Fibroblast of the aortic adventitia (primary cell): ENCODE data around the gene CDC23. TPM values are rescaled to one million over a fixed set of nuclear protein-coding genes. Genes with fewer than 3 reads are reported as not detected.

Experiments used
- DNase-seq: peaks from one replicate; pipeline ENCODE4 v3.0.0-alpha.2; 2010; ENCODE audit warnings: low read depth
- H3K4me3 ChIP-seq: 2 replicates; pipeline ENCODE4 v1.5.1; 2011; ENCODE audit warnings: low read depth, mild to moderate bottlenecking, control low read depth, low read length, moderate library complexity
- CTCF ChIP-seq: IDR thresholded peaks from 2 replicates; pipeline ENCODE4 v1.5.1; 2011; ENCODE audit warnings: mild to moderate bottlenecking, low read length, control low read depth, inconsistent platforms; ENCODE audit not compliant: insufficient read depth
- total RNA-seq: library from RNA; depleted of rRNA; stranded (reverse); fragments of >200 nt; gene quantifications from 2 replicates; pipeline ENCODE4 v1.2.3, GENCODE V29; 2012; ENCODE audit warnings: low replicate concordance

The CDC23 gene
- total RNA-seq, 1 donor = 31.4 TPM

GRCh38 chr5:138182808-138183207 lies 30.3 kb downstream of the CDC23 start:
- DNase-seq = no peak
- no peak for TF ChIP-seq CTCF
- H3K4me3 ChIP-seq = no peak overlapping the region

- TF ChIP-seq CTCF = no peak
- DNase-seq = no peak
- no peak overlapping the region for H3K4me3 ChIP-seq
Measured at GRCh38 chr5:138180841-138181240, 32.3 kb downstream of the CDC23 start.

GRCh38 chr5:138180183-138180782 lies 32.8 kb downstream of the CDC23 start:
- peak; percentile 61 for DNase-seq
- TF ChIP-seq CTCF = peak; percentile 34
- H3K4me3 ChIP-seq = peak overlapping the region; percentile 98

- H3K4me3 ChIP-seq = peak overlapping the region; percentile 98
- no peak for TF ChIP-seq CTCF
- no peak for DNase-seq
Measured at GRCh38 chr5:138179277-138179857, 33.8 kb downstream of the CDC23 start.

DNA sequence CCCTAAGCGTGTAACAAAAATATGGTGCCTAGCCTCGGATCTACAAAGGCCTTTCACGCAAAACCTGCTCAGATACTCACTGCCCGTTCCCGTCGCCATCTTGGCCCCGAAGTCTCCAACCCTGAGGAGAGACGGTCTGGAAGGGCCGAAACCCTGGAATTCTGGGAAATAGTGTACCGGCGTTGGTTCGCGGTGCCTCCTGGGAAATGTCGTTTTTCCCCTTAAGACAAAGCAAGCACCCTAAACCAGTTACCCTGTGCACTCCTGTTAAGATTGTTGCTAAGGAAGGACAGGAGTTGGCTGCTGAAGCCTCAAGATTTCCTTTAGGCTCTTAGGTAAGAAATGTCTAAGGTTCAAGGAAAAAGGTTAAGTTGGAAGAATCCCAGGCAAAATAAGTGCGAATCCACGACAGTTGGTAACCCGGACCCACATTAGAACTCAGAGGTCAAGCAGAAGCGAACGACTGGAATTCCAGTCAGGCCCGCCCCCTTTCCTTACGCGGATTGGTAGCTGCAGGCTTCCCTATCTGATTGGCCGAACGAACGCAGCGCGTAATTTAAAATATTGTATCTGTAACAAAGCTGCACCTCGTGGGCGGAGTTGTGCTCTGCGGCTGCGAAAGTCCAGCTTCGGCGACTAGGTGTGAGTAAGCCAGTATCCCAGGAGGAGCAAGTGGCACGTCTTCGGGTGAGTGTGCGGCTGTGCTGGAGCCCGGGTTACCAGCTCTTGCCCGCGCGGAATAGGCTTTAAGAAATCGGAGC lies 34.4 kb downstream of the CDC23 start, which contains the start of the genes BRD8 and KIF20A:
Gene BRD8, minus strand, starts transcription at position 115 of the 761 bp plus-strand sequence. Its CDS starts 16 bp downstream, at position 99.
Gene KIF20A, plus strand, starts transcription at position 597 of the 761 bp plus-strand sequence. CDS start 569 bp downstream, outside the sequence.
- TF ChIP-seq CTCF = no peak
- peak within 1 kb of the TSS; percentile 98 for H3K4me3 ChIP-seq
- peak; percentile 95 for DNase-seq

DNA sequence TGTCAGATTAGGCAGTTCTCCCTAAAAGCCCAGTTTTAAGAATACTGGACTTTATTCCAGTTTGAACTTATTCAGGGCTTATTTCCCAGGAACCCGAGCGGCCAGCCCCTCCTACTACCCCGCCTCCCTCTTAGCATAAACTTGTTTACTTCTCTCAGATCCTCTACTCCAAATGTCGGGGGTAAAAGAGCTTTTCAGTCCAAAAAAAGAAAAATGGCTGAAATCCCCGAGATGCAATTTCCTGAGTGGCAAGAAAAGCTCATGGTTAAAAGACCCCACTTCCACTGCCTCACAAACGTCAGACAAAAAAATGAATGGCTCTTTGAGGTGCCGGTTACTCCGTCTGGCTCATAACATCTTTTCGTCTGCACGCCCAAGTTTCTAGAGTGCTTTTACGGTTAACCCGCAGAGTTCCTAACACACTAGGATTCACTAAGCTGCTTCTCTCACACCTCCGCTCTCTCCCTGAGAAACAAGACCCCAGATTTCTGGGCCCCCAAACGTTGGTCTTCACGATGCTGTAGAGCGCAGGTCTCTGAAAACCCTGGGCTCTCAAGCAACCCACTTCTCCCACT lies 35.1 kb downstream of the CDC23 start:
- TF ChIP-seq CTCF = no peak
- DNase-seq = peak; percentile 23
- peak overlapping the region; percentile 98 for H3K4me3 ChIP-seq
